ENCODE results near the gene AFMID. TPM values are rescaled to one million over a fixed set of nuclear protein-coding genes. Genes with fewer than 3 reads are reported as not detected.

The AFMID gene
- total RNA-seq, 4 donors from 2014 or later: 33.7 to 82.4 (median 60.4) TPM

DNA sequence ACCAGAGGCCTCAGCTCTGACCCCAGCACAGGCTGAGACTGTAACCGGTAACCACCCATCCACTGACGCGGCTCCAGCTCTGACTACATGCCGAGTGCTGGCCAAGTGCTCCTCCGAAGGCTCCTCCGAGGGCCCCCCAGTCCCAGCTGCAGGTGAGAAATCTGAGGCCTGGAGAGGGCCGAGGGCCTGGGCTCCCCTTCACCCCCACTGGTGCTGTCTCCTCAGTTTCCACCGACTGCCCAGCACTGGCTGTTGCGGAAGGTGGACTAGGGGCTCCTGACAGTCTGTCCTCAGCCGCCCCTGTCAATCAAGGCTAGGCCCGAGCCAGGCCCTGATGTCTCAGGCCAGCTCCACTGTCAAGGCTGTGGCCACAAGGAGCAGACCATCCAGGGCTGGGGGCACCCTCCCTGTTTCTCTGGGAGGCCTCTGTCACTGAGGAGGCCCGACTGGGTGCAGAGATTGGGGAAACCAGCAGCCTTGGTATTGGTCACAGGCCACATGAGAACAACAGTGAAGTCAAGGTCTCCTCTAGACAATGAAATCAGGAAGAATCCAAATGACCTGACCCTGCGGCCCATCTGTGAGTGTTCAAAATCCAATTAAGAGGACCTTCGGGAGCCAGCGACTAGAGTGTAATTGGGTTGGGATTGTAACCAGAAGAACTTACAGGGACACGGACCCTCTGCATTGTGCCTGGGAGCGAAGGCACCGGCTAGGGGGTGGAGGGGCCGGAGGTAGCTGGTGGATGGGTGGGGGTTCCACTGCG is 49.4 kb downstream of the AFMID start:
- H3K4me1 ChIP-seq: no peaks in the 10 kb centered on the region
- H3K27me3 ChIP-seq: peaks cover 17% of the 10 kb centered on the region
- intact Hi-C loops (cut with DNase I; ENCODE audit: low total_unique reads) (no loop called here), in situ Hi-C loops (cut with MboI; ENCODE audit: low pct_ligation_motif_present in 1 of 4, low pct_unique_long_range_greater_than_20kb in 1 of 4, low sequenced_read_pairs in 3 of 4) (no loop called here)
- DNase-seq: no peak
- no peak overlapping the region for H3K27ac ChIP-seq
- H3K4me3 ChIP-seq: no peak overlapping the region
- TF ChIP-seq EP300 (IDR thresholded peaks at IDR 0.05; ENCODE audit: low read depth): no peak
- no peak for TF ChIP-seq POLR2AphosphoS5 (IDR thresholded peaks at IDR 0.05)
- TF ChIP-seq, protein P1, sequence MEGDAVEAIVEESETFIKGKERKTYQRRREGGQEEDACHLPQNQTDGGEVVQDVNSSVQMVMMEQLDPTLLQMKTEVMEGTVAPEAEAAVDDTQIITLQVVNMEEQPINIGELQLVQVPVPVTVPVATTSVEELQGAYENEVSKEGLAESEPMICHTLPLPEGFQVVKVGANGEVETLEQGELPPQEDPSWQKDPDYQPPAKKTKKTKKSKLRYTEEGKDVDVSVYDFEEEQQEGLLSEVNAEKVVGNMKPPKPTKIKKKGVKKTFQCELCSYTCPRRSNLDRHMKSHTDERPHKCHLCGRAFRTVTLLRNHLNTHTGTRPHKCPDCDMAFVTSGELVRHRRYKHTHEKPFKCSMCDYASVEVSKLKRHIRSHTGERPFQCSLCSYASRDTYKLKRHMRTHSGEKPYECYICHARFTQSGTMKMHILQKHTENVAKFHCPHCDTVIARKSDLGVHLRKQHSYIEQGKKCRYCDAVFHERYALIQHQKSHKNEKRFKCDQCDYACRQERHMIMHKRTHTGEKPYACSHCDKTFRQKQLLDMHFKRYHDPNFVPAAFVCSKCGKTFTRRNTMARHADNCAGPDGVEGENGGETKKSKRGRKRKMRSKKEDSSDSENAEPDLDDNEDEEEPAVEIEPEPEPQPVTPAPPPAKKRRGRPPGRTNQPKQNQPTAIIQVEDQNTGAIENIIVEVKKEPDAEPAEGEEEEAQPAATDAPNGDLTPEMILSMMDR (IDR thresholded peaks at IDR 0.05): no peak
- TF ChIP-seq POLR2A (IDR thresholded peaks at IDR 0.05): no peak
- H3K36me3 ChIP-seq: no peaks in the 10 kb centered on the region
- 93% methylated on average over 16 of the region's 20 CpGs; no CpG with 5 or more reads in 1 of the 2 donors for WGBS, 2 donors (ENCODE audit: low coverage in 1 of 2)
- no peaks in the 10 kb centered on the region for H3K9me3 ChIP-seq

DNA sequence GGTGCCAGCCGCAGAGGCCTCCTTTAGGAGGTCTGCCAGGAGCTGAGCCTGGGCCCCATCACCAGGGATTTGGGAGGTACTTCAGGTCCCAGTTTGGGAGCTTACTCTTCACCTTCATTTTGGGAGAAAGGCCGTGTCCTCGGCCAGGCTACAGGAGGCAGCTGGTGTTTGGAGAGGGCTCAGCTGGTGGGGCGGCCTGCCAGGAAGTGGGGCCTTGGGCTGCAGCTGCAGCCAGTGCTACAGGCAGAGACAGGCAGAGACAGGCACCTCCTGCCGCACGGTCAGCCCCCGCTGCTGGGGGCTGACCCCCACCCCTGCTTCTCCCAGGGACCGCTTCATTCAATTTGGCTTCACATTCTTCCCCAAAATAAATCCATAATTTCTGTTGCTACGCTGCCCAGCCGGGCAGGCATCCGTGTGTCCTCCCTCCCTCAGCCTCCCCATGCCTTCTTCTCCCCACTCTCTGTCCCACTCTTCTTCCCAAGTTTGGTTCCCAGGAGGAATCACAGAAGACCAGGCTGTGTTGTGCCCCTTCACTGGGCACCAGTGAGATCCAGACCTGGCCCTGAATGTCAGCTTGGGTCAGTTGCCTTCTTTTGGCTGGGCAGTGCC is 50.3 kb downstream of the AFMID start:
- TF ChIP-seq, protein P1 (IDR thresholded peaks at IDR 0.05): no peak
- no peak for TF ChIP-seq POLR2AphosphoS5 (IDR thresholded peaks at IDR 0.05)
- TF ChIP-seq POLR2A (IDR thresholded peaks at IDR 0.05): no peak
- no peak for TF ChIP-seq EP300 (IDR thresholded peaks at IDR 0.05; ENCODE audit: low read depth)
- Histone ChIP-seq H3K4me3 (no peak overlapping the region), H3K36me3 (no peaks in the 10 kb centered on the region), H3K27ac (no peak overlapping the region), H3K27me3 (peaks cover 8% of the 10 kb centered on the region), H3K9me3 (no peaks in the 10 kb centered on the region), H3K4me1 (no peaks in the 10 kb centered on the region)
- DNase-seq: no peak
- WGBS, 2 donors (ENCODE audit: low coverage in 1 of 2): 76 to 81% methylated on average over 4 to 10 of the region's 11 CpGs
- in situ Hi-C loops (cut with MboI; ENCODE audit: low pct_ligation_motif_present in 1 of 4, low pct_unique_long_range_greater_than_20kb in 1 of 4, low sequenced_read_pairs in 3 of 4) (no loop called here), intact Hi-C loops (cut with DNase I; ENCODE audit: low total_unique reads) (no loop called here)

DNA sequence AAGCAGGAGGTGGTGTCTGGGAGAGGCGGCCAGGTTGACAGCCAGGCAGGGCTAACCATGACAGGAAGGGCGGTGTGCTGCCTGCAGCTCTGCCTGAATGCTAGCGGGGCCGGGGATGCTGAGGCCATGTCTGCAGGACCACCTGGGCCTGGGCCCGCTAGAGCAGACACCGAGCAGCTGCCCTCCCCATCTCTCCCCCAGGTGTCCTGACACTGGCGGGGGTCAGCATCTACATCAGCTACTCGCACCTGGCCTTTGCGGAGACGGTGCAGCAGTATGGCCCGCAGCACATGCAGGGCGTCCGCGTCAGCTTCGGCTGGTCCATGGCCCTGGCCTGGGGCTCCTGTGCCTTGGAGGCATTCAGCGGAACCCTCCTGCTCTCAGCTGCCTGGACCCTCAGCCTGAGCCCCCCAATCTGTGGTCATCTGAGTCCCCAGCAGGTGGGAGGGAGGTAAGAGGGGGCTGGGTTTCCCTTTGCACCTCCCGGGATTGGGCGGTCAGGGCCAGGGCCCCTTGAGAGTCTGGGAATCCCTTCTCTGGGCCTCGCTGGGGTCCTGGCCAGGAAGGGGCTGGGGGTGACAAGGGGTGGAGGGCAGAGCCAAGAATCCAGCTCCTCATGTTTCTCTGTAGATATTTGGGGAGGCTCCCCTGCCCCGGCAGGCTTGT is 51.8 kb downstream of the AFMID start:
- H3K9me3 ChIP-seq: no peaks in the 10 kb centered on the region
- no peaks in the 10 kb centered on the region for H3K36me3 ChIP-seq
- no peak overlapping the region for H3K27ac ChIP-seq
- no peaks in the 10 kb centered on the region for H3K4me1 ChIP-seq
- WGBS, 2 donors (ENCODE audit: low coverage in 1 of 2): 79% methylated on average over 19 of the region's 20 CpGs; no CpG with 5 or more reads in 1 of the 2 donors
- no peaks in the 10 kb centered on the region for H3K27me3 ChIP-seq
- intact Hi-C loops (cut with DNase I; ENCODE audit: low total_unique reads) (no loop called here), in situ Hi-C loops (cut with MboI; ENCODE audit: low pct_ligation_motif_present in 1 of 4, low pct_unique_long_range_greater_than_20kb in 1 of 4, low sequenced_read_pairs in 3 of 4) (no loop called here)
- H3K4me3 ChIP-seq: no peak overlapping the region
- no peak for DNase-seq
- no peak for TF ChIP-seq EP300 (IDR thresholded peaks at IDR 0.05; ENCODE audit: low read depth)
- TF ChIP-seq, protein P1 (IDR thresholded peaks at IDR 0.05): no peak
- no peak for TF ChIP-seq POLR2AphosphoS5 (IDR thresholded peaks at IDR 0.05)
- no peak for TF ChIP-seq POLR2A (IDR thresholded peaks at IDR 0.05)

DNA sequence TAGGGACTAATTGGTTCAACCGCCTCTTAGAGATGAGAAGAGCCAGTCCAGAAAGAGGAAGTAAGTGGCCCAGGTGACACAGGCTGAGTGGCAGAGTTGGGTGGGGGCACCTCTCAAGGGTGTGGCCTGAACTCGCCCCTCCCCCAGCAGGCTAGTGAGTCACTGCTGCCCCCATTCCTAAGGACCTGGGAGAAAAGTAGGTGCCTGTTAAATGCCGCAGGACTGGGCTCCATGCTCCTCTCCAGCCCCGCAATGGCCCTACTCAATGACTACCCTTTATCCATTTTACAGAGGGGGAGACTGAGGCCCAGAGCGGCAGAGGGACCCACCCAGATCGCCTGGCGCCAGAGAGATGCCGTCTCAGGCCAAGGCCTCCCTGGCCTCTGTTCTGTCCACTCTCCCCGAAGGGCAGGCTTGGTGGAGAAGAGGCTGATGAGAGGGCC is 52.3 kb downstream of the AFMID start:
- H3K4me1 ChIP-seq: no peaks in the 10 kb centered on the region
- WGBS, 2 donors (ENCODE audit: low coverage in 1 of 2): 90% methylated on average over 7 of the region's 9 CpGs; no CpG with 5 or more reads in 1 of the 2 donors
- TF ChIP-seq, protein P1 (IDR thresholded peaks at IDR 0.05): no peak
- no peak for TF ChIP-seq POLR2AphosphoS5 (IDR thresholded peaks at IDR 0.05)
- no peak for TF ChIP-seq POLR2A (IDR thresholded peaks at IDR 0.05)
- TF ChIP-seq EP300 (IDR thresholded peaks at IDR 0.05; ENCODE audit: low read depth): no peak
- H3K4me3 ChIP-seq: no peak overlapping the region
- H3K27me3 ChIP-seq: no peaks in the 10 kb centered on the region
- H3K36me3 ChIP-seq: no peaks in the 10 kb centered on the region
- H3K9me3 ChIP-seq: no peaks in the 10 kb centered on the region
- intact Hi-C loops (cut with DNase I; ENCODE audit: low total_unique reads): no loop called here
- H3K27ac ChIP-seq: no peak overlapping the region
- in situ Hi-C loops (cut with MboI; ENCODE audit: low pct_ligation_motif_present in 1 of 4, low pct_unique_long_range_greater_than_20kb in 1 of 4, low sequenced_read_pairs in 3 of 4): no loop called here
- no peak for DNase-seq
